Colonic mucosa (tissue), 4 donors: ENCODE data around the gene LYPLA2. TPM values are rescaled to one million over a fixed set of nuclear protein-coding genes. Genes with fewer than 3 reads are reported as not detected.
A peak's percentile ranks its signal among the peaks of the same experiment; 100 is the strongest.
"Not testable (repeated sequence)": the region's sequence is repeated elsewhere in the genome, so short reads cannot be mapped to it uniquely, and the experiment has no call there.

ENCODE experiments used
- DNase-seq: peaks from one replicate; pipeline ENCODE4 v3.0.0-alpha.2; 2020
- H3K27ac ChIP-seq: fragments of 200-600 bp; one replicate; pipeline ENCODE4 v1.8.0; 2021
- H3K27me3 ChIP-seq: fragments of 200-600 bp; one replicate; pipeline ENCODE4 v1.8.0; 2021
- H3K36me3 ChIP-seq: fragments of 200-600 bp; one replicate; pipeline ENCODE4 v1.8.0; 2021
- H3K4me1 ChIP-seq: fragments of 200-600 bp; one replicate; pipeline ENCODE4 v1.8.0; 2021; ENCODE audit warnings: mild to moderate bottlenecking
- H3K4me3 ChIP-seq: fragments of 200-600 bp; one replicate; pipeline ENCODE4 v1.8.0; 2021
- H3K9ac ChIP-seq, 2 donors: one replicate each; pipeline ENCODE4 v1.7.0; 2013; ENCODE audit warnings: control low read depth in 2 of 2, low read depth in 2 of 2, low read length in 2 of 2
- H3K9me3 ChIP-seq: fragments of 200-600 bp; one replicate; pipeline ENCODE4 v1.8.0; 2021
- CTCF ChIP-seq: fragments of 200-600 bp; IDR thresholded peaks from one replicate; pipeline ENCODE4 v1.8.0; 2022; ENCODE audit warnings: antibody characterized with exemption, mild to moderate bottlenecking
- intact Hi-C: fragments of 100-400 bp; cut with DNase I; formaldehyde crosslinking; loops from one replicate; pipeline ENCODE4 v1.14.1; 2022
- total RNA-seq, 2 donors: library from RNA; stranded (reverse); fragmentation: NEBNext Ultra II Directional in 1 of 2; extraction: Animal tissue kit (Norgen Biotek cat#: 25700) in 1 of 2; gene quantifications; one replicate each; pipeline ENCODE4 v1.2.1, GENCODE V29; 2021
- donor health status: healthy.
- donor health status: DM: no; HTN: no; CAD: no.
- donor health status: DM: no; HTN: no; CAD: no.

LYPLA2 gene
- total RNA-seq, 2 donors from 2014 or later = 76.3 to 93.7 TPM

GRCh38 chr1:23772854-23773242 lies 18.1 kb upstream of the LYPLA2 start:
- no peak for DNase-seq
- H3K27me3 ChIP-seq = no peaks in the 10 kb centered on the region
- no peak overlapping the region for H3K27ac ChIP-seq
- intact Hi-C loops = loop anchor here (5.0 kb wide), 1 partner anchor 144 kb away; no protein-coding TSS in a partner anchor
- H3K36me3 ChIP-seq = no peaks in the 10 kb centered on the region
- H3K9ac ChIP-seq = no peak overlapping the region
- no peak overlapping the region for H3K4me3 ChIP-seq
- no peaks in the 10 kb centered on the region for H3K4me1 ChIP-seq
- no peaks in the 10 kb centered on the region for H3K9me3 ChIP-seq
- no peak for TF ChIP-seq CTCF

- no peak overlapping the region for H3K4me3 ChIP-seq
- no peak overlapping the region for H3K27ac ChIP-seq
- no peaks in the 10 kb centered on the region for H3K27me3 ChIP-seq
- peaks cover 4% of the 10 kb centered on the region for H3K4me1 ChIP-seq
- intact Hi-C loops = loop anchor here (5.0 kb wide), 1 partner anchor 143 kb away; no protein-coding TSS in a partner anchor
- no peak for DNase-seq
- no peaks in the 10 kb centered on the region for H3K36me3 ChIP-seq
- TF ChIP-seq CTCF = no peak
- H3K9ac ChIP-seq = no peak overlapping the region
- H3K9me3 ChIP-seq = no peaks in the 10 kb centered on the region
Measured at GRCh38 chr1:23774174-23774880, 16.6 kb upstream of the LYPLA2 start.

DNA sequence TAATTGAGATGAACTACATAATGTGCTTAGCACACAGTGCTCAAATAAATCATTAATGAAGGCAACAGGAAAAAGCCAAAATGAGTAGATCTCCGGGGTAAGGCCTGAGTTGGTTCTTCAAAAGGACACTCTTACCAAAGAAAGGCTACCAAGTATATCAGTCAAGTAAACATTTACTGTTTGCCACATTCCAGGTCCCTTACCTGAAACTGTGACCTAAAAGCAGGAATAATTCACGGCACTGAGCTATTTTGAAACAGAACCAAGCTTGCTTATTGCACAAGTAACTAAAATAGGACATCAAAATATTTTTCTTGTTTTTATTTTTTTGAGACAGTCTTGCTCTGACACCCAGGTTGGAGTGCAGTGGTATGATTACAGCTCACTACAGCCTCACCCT lies 14.7 kb upstream of the LYPLA2 start:
- no peak for DNase-seq
- H3K27ac ChIP-seq = no peak overlapping the region
- no peaks in the 10 kb centered on the region for H3K27me3 ChIP-seq
- H3K9ac ChIP-seq = no peak overlapping the region
- no peak overlapping the region for H3K4me3 ChIP-seq
- intact Hi-C loops = no loop called here
- TF ChIP-seq CTCF = no peak
- H3K36me3 ChIP-seq = no peaks in the 10 kb centered on the region
- peaks cover 5% of the 10 kb centered on the region for H3K4me1 ChIP-seq
- no peaks in the 10 kb centered on the region for H3K9me3 ChIP-seq

GRCh38 chr1:23777979-23778814 lies 12.7 kb upstream of the LYPLA2 start, which contains the start of gene PITHD1:
PITHD1 (plus strand) TSS chr1:23778418; CDS start chr1:23778516, 98 bp downstream.
- peaks cover 5% of the 10 kb centered on the region for H3K4me1 ChIP-seq
- H3K4me3 ChIP-seq = peak within 1 kb of the TSS; percentile 86
- DNase-seq = peak; percentile 86
- H3K9me3 ChIP-seq = no peaks in the 10 kb centered on the region
- no peaks in the 10 kb centered on the region for H3K36me3 ChIP-seq
- intact Hi-C loops = no loop called here
- no peak for TF ChIP-seq CTCF
- H3K9ac ChIP-seq = peak within 1 kb of the TSS; percentile 91 to 99
- H3K27me3 ChIP-seq = no peaks in the 10 kb centered on the region
- H3K27ac ChIP-seq = peak within 1 kb of the TSS; percentile 77

DNA sequence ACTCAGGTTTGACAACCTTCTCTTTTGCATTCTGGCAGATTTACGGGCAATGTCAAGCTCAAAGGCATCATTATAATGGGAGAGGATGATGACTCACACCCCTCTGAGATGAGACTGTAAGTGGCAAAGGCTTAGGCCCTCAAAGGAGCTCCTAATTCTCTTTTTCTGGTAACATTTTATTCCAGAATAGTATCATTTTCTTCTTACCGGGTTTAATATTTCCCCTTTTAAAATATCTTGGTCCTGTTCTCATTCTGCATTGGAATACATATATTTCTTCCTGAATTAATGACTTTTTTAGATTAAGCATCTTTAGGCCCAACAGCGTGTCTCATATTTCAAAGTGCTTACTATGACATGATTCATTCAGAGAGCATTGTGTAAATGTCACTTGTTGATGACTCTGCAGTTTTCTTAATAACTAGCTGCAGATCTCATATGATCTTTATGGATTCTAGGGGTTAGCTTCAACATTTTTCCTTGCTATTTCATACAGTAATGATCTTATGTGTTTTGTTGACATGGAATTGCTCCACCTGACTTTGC lies 11.0 kb upstream of the LYPLA2 start:
- no peak overlapping the region for H3K27ac ChIP-seq

DNA sequence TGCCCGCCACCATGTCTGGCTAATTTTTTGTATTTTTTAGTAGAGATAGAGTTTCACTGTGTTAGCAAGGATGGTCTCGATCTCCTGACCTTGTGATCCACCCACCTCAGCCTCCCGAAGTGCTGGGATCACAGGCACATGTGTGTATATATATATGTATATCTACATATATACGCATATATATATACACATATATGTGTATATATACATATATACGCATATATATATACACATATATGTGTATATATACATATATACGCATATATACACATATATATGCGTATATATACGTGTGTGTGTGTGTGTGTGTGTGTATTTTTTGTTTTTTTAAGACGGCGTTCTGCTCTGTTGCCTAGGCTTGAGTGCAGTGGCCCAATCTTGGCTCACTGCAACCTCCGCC lies 7.8 kb upstream of the LYPLA2 start:
- H3K27me3 ChIP-seq, H3K36me3 ChIP-seq, H3K4me1 ChIP-seq, H3K27ac ChIP-seq, intact Hi-C loops, DNase-seq, H3K9ac ChIP-seq, H3K4me3 ChIP-seq, H3K9me3 ChIP-seq: not testable (repeated sequence)

More for the DNA sequence above, 11.0 kb upstream of the LYPLA2 start:
- no peaks in the 10 kb centered on the region for H3K36me3 ChIP-seq
- intact Hi-C loops = no loop called here
- no peak for TF ChIP-seq CTCF
- H3K4me1 ChIP-seq = peaks cover 5% of the 10 kb centered on the region
- no peaks in the 10 kb centered on the region for H3K9me3 ChIP-seq
- DNase-seq = no peak
- H3K4me3 ChIP-seq = no peak overlapping the region
- H3K27me3 ChIP-seq = no peaks in the 10 kb centered on the region
- H3K9ac ChIP-seq = no peak overlapping the region
